ENCODE results near the gene EML6. TPM values are rescaled to one million over a fixed set of nuclear protein-coding genes. Genes with fewer than 3 reads are reported as not detected.

Gene EML6
- total RNA-seq, 2 donors from 2014 or later: 1.0 to 1.4 TPM

DNA sequence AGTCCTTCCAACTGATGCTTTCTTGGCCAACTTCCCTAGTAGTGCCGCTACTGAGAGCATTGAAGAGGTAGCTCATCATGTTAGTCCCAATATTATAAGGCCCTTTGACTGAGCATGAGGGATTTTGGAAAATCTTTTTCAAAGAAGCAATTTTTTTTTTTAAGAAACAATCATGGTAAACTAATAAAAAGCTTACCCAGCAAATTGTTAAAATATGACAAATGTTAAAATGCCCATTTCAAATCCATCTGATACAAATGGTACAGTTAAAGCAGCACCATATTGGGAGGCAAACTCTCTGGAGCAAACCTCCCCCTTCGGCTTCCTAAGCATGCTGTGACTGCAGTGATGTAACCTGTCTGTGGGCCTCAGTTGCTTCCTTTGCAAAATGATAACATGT is 191.2 kb downstream of the EML6 start:
- Mint-ChIP-seq H3K9me3 (peaks cover 8% of the 10 kb centered on the region), H3K4me3 (no peak overlapping the region), H3K4me1 (peaks cover 4% of the 10 kb centered on the region), H3K27me3 (peaks cover 18% of the 10 kb centered on the region), H3K36me3 (ENCODE audit: low read depth) (no peaks in the 10 kb centered on the region), H3K27ac (no peak overlapping the region)
- no peak for ATAC-seq (replicated peaks)

DNA sequence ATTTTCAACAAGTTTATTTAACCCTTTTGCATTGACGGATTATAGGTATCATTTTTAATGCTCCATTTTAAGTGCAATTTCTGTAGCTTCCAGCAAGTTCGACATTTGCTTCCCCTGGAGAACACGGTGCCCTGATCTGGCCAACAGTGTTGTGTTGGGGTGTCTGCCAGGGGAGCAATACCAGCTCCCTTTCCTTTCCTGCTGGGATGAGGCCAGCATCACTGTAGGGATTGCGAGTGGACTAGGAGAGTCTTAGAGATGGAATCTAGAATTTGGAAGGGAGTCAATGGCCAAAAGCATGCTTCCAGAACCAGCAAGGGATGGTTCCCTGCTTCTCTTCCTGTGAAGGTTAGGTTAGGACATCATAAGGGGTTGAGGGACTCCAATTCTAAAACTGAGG is 191.6 kb downstream of the EML6 start:
- peaks cover 4% of the 10 kb centered on the region for H3K4me1 Mint-ChIP-seq
- peaks cover 18% of the 10 kb centered on the region for H3K27me3 Mint-ChIP-seq
- H3K36me3 Mint-ChIP-seq (ENCODE audit: low read depth): no peaks in the 10 kb centered on the region
- no peak for ATAC-seq (replicated peaks)
- no peak overlapping the region for H3K4me3 Mint-ChIP-seq
- no peak overlapping the region for H3K27ac Mint-ChIP-seq
- H3K9me3 Mint-ChIP-seq: peaks cover 8% of the 10 kb centered on the region

DNA sequence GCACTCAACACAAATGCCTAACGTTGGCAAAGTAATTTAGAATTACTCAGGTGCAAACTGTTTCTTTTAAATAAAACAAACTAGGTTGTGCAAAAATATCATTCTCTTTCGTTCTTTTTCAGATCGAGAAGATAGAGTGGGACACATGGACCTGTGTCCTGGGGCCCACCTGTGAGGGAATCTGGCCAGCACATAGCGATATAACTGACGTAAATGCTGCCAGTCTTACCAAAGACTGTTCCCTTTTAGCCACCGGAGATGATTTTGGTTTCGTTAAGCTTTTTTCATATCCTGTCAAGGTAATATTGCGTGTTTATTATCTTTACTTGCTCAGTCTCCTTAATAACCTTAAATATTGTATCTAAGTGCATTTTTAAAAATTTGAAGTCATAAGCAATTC is 193.2 kb downstream of the EML6 start:
- H3K4me3 Mint-ChIP-seq: no peak overlapping the region
- ATAC-seq (replicated peaks): no peak

DNA sequence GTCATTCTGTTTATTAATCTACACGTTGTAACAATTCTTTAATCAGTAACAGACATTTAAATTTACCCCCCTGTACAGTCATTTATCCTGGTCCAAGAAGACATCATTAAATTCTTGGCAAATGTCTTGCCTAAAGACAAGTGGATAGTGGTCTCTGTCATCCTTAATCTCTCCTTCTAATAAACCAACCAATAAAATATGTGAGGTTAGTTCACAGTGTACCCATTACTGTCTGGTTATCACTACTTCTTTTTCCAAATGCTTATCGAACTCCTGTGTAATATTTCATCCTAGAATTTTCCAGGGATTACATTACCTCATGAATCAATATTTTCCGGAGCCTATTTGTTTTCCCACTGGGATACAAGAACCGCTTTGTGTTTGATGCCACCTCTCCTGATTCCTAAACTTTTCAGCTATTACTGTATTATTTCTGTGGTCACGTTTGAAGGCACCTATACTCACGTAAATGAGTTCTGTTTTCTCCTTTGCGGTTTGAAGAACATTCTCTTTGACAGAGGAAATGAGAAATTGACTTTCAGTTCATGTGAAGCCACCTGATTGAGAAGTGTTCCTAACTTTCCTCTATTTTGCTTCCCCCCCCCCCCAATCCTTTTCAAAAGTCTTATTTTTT is 195.3 kb downstream of the EML6 start:
- Mint-ChIP-seq H3K4me3 (no peak overlapping the region), H3K4me1 (peaks cover 4% of the 10 kb centered on the region), H3K27ac (no peak overlapping the region), H3K27me3 (peaks cover 16% of the 10 kb centered on the region), H3K36me3 (ENCODE audit: low read depth) (no peaks in the 10 kb centered on the region), H3K9me3 (peaks cover 12% of the 10 kb centered on the region)
- ATAC-seq (replicated peaks): no peak

More for the DNA sequence above, 193.2 kb downstream of the EML6 start:
- no peaks in the 10 kb centered on the region for H3K36me3 Mint-ChIP-seq (ENCODE audit: low read depth)
- H3K27ac Mint-ChIP-seq: no peak overlapping the region
- H3K9me3 Mint-ChIP-seq: peaks cover 16% of the 10 kb centered on the region
- peaks cover 4% of the 10 kb centered on the region for H3K4me1 Mint-ChIP-seq
- H3K27me3 Mint-ChIP-seq: peaks cover 18% of the 10 kb centered on the region

DNA sequence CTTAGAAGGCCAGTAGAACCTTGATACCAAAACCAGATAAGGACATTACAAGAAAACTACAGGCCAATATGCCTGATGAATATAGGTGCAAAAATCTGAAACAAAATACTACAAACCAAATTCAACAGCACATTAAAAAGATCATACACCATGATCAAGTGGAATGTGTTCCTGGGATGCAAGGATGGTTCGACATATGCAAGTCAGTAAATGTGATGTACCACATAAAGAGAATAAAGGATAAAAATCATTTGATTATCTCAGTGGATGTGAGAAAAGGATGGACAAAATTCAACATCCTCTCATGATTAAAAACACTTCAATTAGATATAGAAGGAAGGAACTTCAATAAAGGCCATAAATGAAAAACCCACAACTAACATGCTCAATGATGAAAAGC is 197.2 kb downstream of the EML6 start:
- H3K9me3 Mint-ChIP-seq: peaks cover 12% of the 10 kb centered on the region
- H3K27ac Mint-ChIP-seq: no peak overlapping the region
- peaks cover 15% of the 10 kb centered on the region for H3K27me3 Mint-ChIP-seq
- H3K36me3 Mint-ChIP-seq (ENCODE audit: low read depth): no peaks in the 10 kb centered on the region
- no peak overlapping the region for H3K4me3 Mint-ChIP-seq
- peaks cover 4% of the 10 kb centered on the region for H3K4me1 Mint-ChIP-seq
- ATAC-seq (replicated peaks): no peak

DNA sequence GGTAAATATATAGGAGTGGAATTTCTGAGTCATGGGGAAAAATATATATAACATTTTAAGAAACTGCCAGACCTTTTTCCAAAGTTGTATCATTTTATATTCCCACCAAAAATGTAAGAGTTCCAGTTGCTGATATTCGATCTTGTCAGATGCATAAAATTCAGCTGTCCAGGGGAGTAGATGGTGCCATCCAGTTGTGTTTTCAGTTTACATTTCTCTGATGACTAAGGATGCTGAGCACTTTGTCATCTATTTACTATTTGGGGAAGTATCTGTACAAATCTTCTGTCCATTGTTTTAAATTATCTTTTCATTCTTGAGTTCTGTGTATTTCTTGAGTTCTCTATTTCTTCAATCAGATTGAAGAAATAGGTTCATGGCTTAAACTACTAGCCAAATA is 200.7 kb downstream of the EML6 start:
- H3K27me3 Mint-ChIP-seq: peaks cover 8% of the 10 kb centered on the region
- peaks cover 12% of the 10 kb centered on the region for H3K9me3 Mint-ChIP-seq
- no peak overlapping the region for H3K4me3 Mint-ChIP-seq
- H3K27ac Mint-ChIP-seq: no peak overlapping the region
- H3K4me1 Mint-ChIP-seq: peaks cover 4% of the 10 kb centered on the region
- H3K36me3 Mint-ChIP-seq (ENCODE audit: low read depth): no peaks in the 10 kb centered on the region
- ATAC-seq (replicated peaks): no peak

DNA sequence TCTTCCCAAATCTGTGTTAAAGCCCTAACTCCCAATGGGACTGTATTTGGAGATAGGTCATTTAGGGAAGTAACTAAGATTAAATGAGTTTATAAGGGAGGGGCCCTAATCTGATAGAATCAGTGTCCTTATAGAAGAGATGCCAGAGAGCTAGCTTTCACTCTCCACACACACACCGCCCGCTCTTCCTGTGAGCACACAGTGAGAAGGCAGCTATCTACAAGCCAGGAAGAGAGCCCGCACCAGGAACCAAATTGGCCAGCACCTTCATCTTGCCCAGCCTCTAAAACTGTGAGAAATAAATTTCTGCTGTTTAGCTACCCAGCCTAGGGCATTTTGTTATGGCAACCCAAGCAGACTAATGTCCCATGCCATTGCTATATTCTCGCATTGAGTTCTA is 201.6 kb downstream of the EML6 start:
- H3K27ac Mint-ChIP-seq: no peak overlapping the region
- H3K4me1 Mint-ChIP-seq: no peaks in the 10 kb centered on the region
- H3K36me3 Mint-ChIP-seq (ENCODE audit: low read depth): no peaks in the 10 kb centered on the region
- peaks cover 8% of the 10 kb centered on the region for H3K9me3 Mint-ChIP-seq
- ATAC-seq (replicated peaks): no peak
- H3K4me3 Mint-ChIP-seq: no peak overlapping the region
- peaks cover 3% of the 10 kb centered on the region for H3K27me3 Mint-ChIP-seq

DNA sequence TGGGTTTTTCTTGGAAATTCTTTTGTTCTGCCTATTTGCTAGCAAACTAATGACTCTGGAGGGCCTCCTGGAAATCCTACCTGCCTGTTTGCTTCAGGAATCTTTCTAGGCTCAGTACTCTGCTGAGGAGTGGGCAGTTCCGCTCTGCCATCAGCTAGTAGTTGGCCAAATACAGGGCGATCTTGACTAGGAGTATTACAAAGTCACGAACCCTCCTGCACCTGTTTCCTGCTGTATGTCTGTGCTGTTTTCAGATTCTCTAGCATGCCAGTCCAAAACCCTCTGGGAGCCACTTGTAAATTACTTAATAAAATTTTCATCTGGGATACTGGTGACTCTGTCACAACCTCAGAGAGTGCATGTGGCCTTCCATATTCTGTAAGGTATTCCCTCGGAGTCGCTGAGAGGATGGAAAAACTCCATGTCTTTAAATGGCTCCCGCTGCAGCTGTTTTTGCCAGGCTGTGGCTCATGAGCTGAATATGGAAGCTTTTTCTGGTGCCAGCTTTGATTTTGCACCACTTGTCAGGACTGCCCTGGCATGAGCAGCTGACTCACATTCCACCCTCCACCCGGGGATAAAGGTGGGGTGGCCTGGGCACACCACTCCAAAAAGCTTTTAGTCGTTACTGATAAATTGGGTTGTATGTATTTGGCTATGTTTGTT is 203.8 kb downstream of the EML6 start:
- no peak overlapping the region for H3K4me3 Mint-ChIP-seq
- no peak for ATAC-seq (replicated peaks)
- no peaks in the 10 kb centered on the region for H3K9me3 Mint-ChIP-seq
- H3K36me3 Mint-ChIP-seq (ENCODE audit: low read depth): no peaks in the 10 kb centered on the region
- no peaks in the 10 kb centered on the region for H3K4me1 Mint-ChIP-seq
- peaks cover 6% of the 10 kb centered on the region for H3K27me3 Mint-ChIP-seq
- H3K27ac Mint-ChIP-seq: no peak overlapping the region

DNA sequence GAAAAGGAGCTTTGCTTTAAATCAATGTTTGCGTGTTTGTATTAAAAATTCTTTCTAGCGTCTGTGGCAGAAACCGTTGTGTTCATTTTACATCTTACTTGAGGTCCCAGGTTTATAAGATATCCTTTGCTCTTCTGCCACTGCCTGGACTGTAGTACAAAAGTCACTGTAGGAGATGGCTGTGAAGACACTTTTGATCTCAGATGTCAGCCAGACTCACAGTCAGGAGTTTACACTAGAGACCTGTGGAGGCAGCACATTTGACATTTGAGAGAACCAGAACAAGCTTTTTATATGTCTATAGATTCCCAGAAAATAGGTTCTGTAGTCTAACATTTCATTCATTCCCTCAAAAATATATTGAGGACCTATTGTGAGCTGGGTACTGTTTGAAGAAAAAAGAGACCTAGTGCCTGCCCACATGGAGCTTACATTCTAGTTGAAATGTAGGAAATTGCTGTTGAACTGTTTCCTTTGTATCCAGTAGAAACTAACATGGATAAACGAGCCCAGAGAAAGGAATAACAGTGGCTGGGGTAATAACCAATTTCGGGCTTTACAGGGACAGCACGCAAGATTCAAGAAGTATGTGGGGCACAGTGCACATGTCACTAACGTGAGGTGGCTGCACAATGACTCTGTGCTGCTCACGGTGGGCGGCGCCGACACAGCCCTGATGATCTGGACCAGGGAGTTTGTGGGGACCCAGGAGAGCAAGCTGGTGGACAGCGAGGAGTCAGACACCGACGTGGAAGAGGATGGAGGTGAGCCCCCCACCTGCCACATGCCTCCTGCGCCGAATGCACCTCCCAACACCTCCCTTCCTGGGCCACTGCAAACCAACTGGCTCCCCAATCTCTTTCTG is 204.5 kb downstream of the EML6 start:
- no peak overlapping the region for H3K4me3 Mint-ChIP-seq
- no peak for ATAC-seq (replicated peaks)
- H3K27ac Mint-ChIP-seq: no peak overlapping the region
- peaks cover 3% of the 10 kb centered on the region for H3K27me3 Mint-ChIP-seq
- no peaks in the 10 kb centered on the region for H3K36me3 Mint-ChIP-seq (ENCODE audit: low read depth)
- H3K9me3 Mint-ChIP-seq: no peaks in the 10 kb centered on the region
- H3K4me1 Mint-ChIP-seq: no peaks in the 10 kb centered on the region

DNA sequence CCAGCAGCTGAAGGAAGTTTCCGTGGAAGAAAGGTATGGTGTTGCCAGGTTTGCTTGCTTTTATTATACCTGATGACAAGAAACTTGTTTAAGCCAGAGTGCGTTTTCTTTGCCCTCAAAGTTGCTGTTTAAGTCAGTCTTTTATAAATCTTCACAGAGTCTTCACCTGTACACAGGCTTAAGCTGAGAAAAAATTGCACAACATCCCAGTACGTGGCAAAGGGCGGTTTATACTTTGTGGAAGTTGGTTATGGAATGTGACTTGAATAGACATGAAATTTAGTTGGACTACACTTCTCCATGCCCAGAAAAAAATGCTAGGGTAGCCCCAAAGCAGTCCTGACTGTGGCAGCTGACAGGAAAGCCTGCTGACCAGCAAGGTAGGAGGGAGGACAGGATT is 205.3 kb downstream of the EML6 start:
- Mint-ChIP-seq H3K4me3 (no peak overlapping the region), H3K4me1 (no peaks in the 10 kb centered on the region), H3K9me3 (no peaks in the 10 kb centered on the region), H3K27me3 (peaks cover 3% of the 10 kb centered on the region), H3K36me3 (ENCODE audit: low read depth) (no peaks in the 10 kb centered on the region), H3K27ac (no peak overlapping the region)
- no peak for ATAC-seq (replicated peaks)

DNA sequence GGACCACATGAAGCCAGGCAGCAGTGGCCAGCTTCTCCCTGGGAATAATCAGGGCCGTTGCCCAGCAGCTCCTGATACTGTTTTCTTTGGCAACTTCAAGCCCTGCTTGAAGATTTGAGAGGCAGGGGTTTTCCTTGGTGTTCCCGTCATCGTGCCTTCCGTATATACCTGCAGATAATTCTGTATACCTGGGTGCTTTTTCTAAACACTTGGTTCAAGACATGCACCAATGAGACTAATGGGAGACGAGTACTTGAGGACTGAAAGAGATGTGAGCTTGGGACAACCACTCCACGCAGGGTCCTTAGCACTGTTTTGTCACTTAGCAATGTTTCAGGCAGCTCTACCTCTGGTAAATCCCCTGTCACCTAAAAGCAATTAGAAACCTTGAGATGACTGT is 208.0 kb downstream of the EML6 start:
- ATAC-seq (replicated peaks): no peak
- Mint-ChIP-seq H3K9me3 (no peaks in the 10 kb centered on the region), H3K27ac (no peak overlapping the region), H3K4me1 (no peaks in the 10 kb centered on the region), H3K27me3 (peaks cover 3% of the 10 kb centered on the region), H3K4me3 (no peak overlapping the region), H3K36me3 (ENCODE audit: low read depth) (no peaks in the 10 kb centered on the region)

DNA sequence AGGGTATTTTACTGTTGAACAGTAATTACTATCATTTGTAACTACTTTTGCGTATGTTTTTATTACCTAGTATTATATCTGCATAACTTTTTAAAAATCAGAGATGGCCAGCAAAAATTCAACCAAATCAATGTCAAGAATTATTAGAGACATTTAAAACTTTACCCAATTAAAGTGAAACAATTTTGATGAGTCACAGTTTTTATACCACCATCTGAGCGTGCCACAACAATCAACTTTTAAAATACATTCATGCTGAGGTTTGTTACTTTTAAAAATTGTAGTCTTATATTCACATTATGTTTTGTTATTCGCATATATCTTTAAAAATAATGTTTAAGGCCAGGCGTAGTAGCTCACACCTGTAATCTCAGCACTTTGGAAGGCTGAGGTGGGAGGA is 211.9 kb downstream of the EML6 start:
- H3K27ac Mint-ChIP-seq: no peak overlapping the region
- peaks cover 3% of the 10 kb centered on the region for H3K27me3 Mint-ChIP-seq
- H3K4me1 Mint-ChIP-seq: no peaks in the 10 kb centered on the region
- no peaks in the 10 kb centered on the region for H3K9me3 Mint-ChIP-seq
- no peak for ATAC-seq (replicated peaks)
- H3K4me3 Mint-ChIP-seq: no peak overlapping the region
- no peaks in the 10 kb centered on the region for H3K36me3 Mint-ChIP-seq (ENCODE audit: low read depth)

DNA sequence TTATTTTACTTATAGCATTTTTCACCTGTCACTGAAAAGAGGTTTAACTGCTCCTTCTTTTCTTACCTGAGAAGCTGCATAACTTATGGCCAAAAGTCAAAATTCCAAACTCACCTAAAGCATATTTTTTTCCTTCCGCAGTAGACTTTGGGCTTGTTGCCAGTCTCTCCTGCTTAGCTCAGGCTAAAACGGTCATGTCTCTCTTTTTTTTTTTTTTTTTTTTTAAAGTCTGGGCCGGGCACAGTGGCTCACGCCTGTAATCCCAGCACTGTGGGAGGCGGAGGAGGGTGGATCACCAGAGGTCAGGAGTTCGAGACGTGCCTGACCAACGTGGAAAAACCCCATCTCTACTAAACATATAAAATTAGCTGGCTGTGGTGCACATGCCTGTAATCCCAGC is 213.3 kb downstream of the EML6 start:
- H3K4me3 Mint-ChIP-seq: no peak overlapping the region
- H3K9me3 Mint-ChIP-seq: no peaks in the 10 kb centered on the region
- no peak overlapping the region for H3K27ac Mint-ChIP-seq
- H3K4me1 Mint-ChIP-seq: no peaks in the 10 kb centered on the region
- H3K27me3 Mint-ChIP-seq: no peaks in the 10 kb centered on the region
- no peaks in the 10 kb centered on the region for H3K36me3 Mint-ChIP-seq (ENCODE audit: low read depth)
- no peak for ATAC-seq (replicated peaks)

DNA sequence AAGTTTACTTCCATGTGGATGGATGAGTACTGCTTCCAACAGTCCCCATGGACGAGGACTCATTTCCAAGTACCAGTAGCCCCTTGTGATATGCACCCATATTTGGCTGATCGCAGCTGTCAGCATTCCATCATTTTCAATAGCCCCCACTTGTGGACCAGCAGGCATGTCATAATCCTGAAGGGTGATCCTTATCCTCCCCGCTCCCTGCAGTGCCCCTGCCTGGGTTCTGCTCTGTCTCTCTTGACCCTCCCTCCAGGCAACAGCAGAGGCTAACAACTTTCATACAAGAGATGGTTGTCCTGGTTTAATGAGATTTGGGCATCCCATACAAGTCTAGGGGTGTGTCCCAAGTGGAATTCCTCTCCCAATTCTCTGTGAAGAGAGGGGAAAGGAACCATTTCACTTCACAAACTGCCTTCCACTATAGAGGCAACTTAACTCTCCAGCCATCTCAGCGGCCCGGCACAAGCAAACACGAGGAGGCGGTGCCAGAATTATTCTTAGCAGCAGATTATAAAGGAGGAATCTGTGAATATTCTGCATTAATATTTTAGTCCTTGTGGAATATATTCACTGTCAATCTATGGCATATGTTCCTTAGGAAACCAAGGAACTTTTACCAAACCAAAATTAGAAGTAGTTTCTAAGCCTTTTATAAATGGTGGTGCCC is 216.1 kb downstream of the EML6 start:
- no peak for ATAC-seq (replicated peaks)
- H3K4me3 Mint-ChIP-seq: no peak overlapping the region
- no peaks in the 10 kb centered on the region for H3K9me3 Mint-ChIP-seq
- no peaks in the 10 kb centered on the region for H3K36me3 Mint-ChIP-seq (ENCODE audit: low read depth)
- no peaks in the 10 kb centered on the region for H3K4me1 Mint-ChIP-seq
- H3K27ac Mint-ChIP-seq: no peak overlapping the region
- H3K27me3 Mint-ChIP-seq: no peaks in the 10 kb centered on the region
